HL-60/S4 (cell line): ENCODE measurements around the gene THEM4.
"Not testable (repeated sequence)": the region's sequence is repeated elsewhere in the genome, so short reads cannot be mapped to it uniquely, and the experiment has no call there.

Experiments used
- in situ Hi-C: fragments of 300-500 bp; cut with MboI; formaldehyde crosslinking; loops from 2 replicates; pipeline ENCODE4 v1.14.3; 2022; ENCODE audit warnings: low sequenced_read_pairs

The THEM4 gene

GRCh38 chr1:151900804-151901203 is 8.5 kb downstream of the THEM4 start:
- in situ Hi-C loops, result not testable (repeated sequence)

GRCh38 chr1:151898519-151898991 is 10.8 kb downstream of the THEM4 start:
- in situ Hi-C loops, result no loop called here

GRCh38 chr1:151897991-151898431 is 11.3 kb downstream of the THEM4 start:
- in situ Hi-C loops, result no loop called here

- in situ Hi-C loops, result no loop called here
Observed at GRCh38 chr1:151893176-151893924, 16.0 kb downstream of the THEM4 start.

GRCh38 chr1:151892190-151892589 is 17.1 kb downstream of the THEM4 start:
- in situ Hi-C loops, result no loop called here

- in situ Hi-C loops, result no loop called here
Observed at GRCh38 chr1:151891512-151891911, 17.8 kb downstream of the THEM4 start.

- in situ Hi-C loops, result loop anchor here (10.0 kb wide), 1 partner anchor 64 kb away; no protein-coding TSS in a partner anchor
Observed at GRCh38 chr1:151888972-151889570, 20.2 kb downstream of the THEM4 start.

- in situ Hi-C loops, result loop anchor here (10.0 kb wide), 1 partner anchor 62 kb away; no protein-coding TSS in a partner anchor
Observed at GRCh38 chr1:151887028-151887427, 22.3 kb downstream of the THEM4 start.

- in situ Hi-C loops, result loop anchor here (10.0 kb wide), 1 partner anchor 61 kb away; no protein-coding TSS in a partner anchor
Observed at GRCh38 chr1:151885479-151885878, 23.8 kb downstream of the THEM4 start.

GRCh38 chr1:151884879-151885278 is 24.4 kb downstream of the THEM4 start:
- in situ Hi-C loops, result loop anchor here (10.0 kb wide), 1 partner anchor 60 kb away; no protein-coding TSS in a partner anchor

GRCh38 chr1:151884445-151884844 is 24.9 kb downstream of the THEM4 start:
- in situ Hi-C loops, result loop anchor here (10.0 kb wide), 1 partner anchor 60 kb away; no protein-coding TSS in a partner anchor

- in situ Hi-C loops, result loop anchor here (10.0 kb wide), 1 partner anchor 59 kb away; no protein-coding TSS in a partner anchor
Observed at GRCh38 chr1:151883898-151884297, 25.4 kb downstream of the THEM4 start.

GRCh38 chr1:151882918-151883317 is 26.4 kb downstream of the THEM4 start:
- in situ Hi-C loops, result loop anchor here (10.0 kb wide), 1 partner anchor 58 kb away; no protein-coding TSS in a partner anchor

- in situ Hi-C loops, result loop anchor here (10.0 kb wide), 1 partner anchor 58 kb away; no protein-coding TSS in a partner anchor
Observed at GRCh38 chr1:151882466-151882865, 26.8 kb downstream of the THEM4 start.

- in situ Hi-C loops, result loop anchor here (10.0 kb wide), 1 partner anchor 57 kb away; no protein-coding TSS in a partner anchor
Observed at GRCh38 chr1:151881479-151881878, 27.8 kb downstream of the THEM4 start.

- in situ Hi-C loops, result no loop called here
Observed at GRCh38 chr1:151875419-151876097, 33.8 kb downstream of the THEM4 start.

GRCh38 chr1:151872776-151873175 is 36.5 kb downstream of the THEM4 start:
- in situ Hi-C loops, result not testable (repeated sequence)

GRCh38 chr1:151871284-151872030 is 37.9 kb downstream of the THEM4 start:
- in situ Hi-C loops, result no loop called here

- in situ Hi-C loops, result no loop called here
Observed at GRCh38 chr1:151868486-151868885, 40.8 kb downstream of the THEM4 start.

- in situ Hi-C loops, result no loop called here
Observed at GRCh38 chr1:151867765-151868411, 41.4 kb downstream of the THEM4 start.
